ENCODE results near the gene COPS8. TPM values are rescaled to one million over a fixed set of nuclear protein-coding genes. Genes with fewer than 3 reads are reported as not detected.

The COPS8 gene
- total and polyA plus RNA-seq, 2 experiments from 2014 or later: 120 to 130 TPM

DNA sequence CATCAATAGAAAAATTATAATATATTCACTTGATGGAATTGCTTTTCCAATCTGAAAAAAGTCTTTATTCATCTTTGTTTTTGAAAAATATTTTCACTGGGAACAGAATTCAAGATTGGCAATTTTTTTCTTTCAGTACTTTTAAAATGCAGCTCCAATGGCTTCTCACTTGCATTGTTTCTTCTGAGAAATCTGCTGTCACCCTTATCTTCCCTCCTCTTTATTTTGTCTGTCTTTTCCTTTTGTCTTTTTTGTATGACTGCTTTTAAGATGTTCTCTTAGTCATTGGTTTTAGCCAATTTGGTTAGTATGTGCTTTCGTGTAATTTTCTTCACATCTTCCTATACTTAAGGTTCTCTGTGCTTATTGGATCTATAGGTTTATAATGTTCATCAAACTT lies 37.1 kb upstream of the COPS8 start:
- no peaks in the 10 kb centered on the region for H4K20me1 ChIP-seq (replicated peaks; ENCODE audit: insufficient read depth)
- H3K4me1 ChIP-seq (ENCODE audit: insufficient read depth): no peaks in the 10 kb centered on the region
- H3K27me3 ChIP-seq (ENCODE audit: insufficient read depth): no peaks in the 10 kb centered on the region
- peaks cover 11% of the 10 kb centered on the region; the same call in 2 of the 3 replicates for H3K36me3 Mint-ChIP-seq (ENCODE audit: low read depth)
- H3K27ac Mint-ChIP-seq: no peak overlapping the region
- 0 out of 2 replicates have a peak, but pooled peaks cover 3% of the 10 kb centered on the region for H3K9me2 ChIP-seq (ENCODE audit: insufficient read depth)
- no peak overlapping the region for H2AFZ ChIP-seq
- peaks cover 24% of the 10 kb centered on the region for H3K9me3 Mint-ChIP-seq
- no peak overlapping the region for H3K4me3 Mint-ChIP-seq
- no peaks in the 10 kb centered on the region for H3K36me3 ChIP-seq (ENCODE audit: insufficient read depth)
- ATAC-seq: no peak
- H3K4me2 ChIP-seq: no peak overlapping the region
- H3F3A ChIP-seq (replicated peaks; ENCODE audit: low read depth): no peaks in the 10 kb centered on the region
- H3K27me3 Mint-ChIP-seq (ENCODE audit: insufficient read depth, low read depth, poor library complexity): peaks cover 1% of the 10 kb centered on the region
- no peaks in the 10 kb centered on the region for H3K4me1 Mint-ChIP-seq
- H3K79me2 ChIP-seq (replicated peaks; ENCODE audit: insufficient read depth): no peaks in the 10 kb centered on the region
- no peak for DNase-seq (ENCODE audit: low spot score)
- H3K4me3 ChIP-seq: no peak overlapping the region
- no peak for TF ChIP-seq ZNF114 (CRISPR knock-in tag; IDR thresholded peaks at IDR 0.05)
- no peak for TF ChIP-seq EZH2phosphoT487 (IDR thresholded peaks at IDR 0.05; ENCODE audit: unreplicated experiment)
- no peak for TF ChIP-seq JUNB (IDR thresholded peaks at IDR 0.05; ENCODE audit: unreplicated experiment)
- no peak for TF ChIP-seq EZH2 (IDR thresholded peaks at IDR 0.05; ENCODE audit: low read depth, unreplicated experiment)
- TF ChIP-seq STAT1 (IDR thresholded peaks at IDR 0.05; ENCODE audit: unreplicated experiment): no peak
- TF ChIP-seq, protein P1, sequence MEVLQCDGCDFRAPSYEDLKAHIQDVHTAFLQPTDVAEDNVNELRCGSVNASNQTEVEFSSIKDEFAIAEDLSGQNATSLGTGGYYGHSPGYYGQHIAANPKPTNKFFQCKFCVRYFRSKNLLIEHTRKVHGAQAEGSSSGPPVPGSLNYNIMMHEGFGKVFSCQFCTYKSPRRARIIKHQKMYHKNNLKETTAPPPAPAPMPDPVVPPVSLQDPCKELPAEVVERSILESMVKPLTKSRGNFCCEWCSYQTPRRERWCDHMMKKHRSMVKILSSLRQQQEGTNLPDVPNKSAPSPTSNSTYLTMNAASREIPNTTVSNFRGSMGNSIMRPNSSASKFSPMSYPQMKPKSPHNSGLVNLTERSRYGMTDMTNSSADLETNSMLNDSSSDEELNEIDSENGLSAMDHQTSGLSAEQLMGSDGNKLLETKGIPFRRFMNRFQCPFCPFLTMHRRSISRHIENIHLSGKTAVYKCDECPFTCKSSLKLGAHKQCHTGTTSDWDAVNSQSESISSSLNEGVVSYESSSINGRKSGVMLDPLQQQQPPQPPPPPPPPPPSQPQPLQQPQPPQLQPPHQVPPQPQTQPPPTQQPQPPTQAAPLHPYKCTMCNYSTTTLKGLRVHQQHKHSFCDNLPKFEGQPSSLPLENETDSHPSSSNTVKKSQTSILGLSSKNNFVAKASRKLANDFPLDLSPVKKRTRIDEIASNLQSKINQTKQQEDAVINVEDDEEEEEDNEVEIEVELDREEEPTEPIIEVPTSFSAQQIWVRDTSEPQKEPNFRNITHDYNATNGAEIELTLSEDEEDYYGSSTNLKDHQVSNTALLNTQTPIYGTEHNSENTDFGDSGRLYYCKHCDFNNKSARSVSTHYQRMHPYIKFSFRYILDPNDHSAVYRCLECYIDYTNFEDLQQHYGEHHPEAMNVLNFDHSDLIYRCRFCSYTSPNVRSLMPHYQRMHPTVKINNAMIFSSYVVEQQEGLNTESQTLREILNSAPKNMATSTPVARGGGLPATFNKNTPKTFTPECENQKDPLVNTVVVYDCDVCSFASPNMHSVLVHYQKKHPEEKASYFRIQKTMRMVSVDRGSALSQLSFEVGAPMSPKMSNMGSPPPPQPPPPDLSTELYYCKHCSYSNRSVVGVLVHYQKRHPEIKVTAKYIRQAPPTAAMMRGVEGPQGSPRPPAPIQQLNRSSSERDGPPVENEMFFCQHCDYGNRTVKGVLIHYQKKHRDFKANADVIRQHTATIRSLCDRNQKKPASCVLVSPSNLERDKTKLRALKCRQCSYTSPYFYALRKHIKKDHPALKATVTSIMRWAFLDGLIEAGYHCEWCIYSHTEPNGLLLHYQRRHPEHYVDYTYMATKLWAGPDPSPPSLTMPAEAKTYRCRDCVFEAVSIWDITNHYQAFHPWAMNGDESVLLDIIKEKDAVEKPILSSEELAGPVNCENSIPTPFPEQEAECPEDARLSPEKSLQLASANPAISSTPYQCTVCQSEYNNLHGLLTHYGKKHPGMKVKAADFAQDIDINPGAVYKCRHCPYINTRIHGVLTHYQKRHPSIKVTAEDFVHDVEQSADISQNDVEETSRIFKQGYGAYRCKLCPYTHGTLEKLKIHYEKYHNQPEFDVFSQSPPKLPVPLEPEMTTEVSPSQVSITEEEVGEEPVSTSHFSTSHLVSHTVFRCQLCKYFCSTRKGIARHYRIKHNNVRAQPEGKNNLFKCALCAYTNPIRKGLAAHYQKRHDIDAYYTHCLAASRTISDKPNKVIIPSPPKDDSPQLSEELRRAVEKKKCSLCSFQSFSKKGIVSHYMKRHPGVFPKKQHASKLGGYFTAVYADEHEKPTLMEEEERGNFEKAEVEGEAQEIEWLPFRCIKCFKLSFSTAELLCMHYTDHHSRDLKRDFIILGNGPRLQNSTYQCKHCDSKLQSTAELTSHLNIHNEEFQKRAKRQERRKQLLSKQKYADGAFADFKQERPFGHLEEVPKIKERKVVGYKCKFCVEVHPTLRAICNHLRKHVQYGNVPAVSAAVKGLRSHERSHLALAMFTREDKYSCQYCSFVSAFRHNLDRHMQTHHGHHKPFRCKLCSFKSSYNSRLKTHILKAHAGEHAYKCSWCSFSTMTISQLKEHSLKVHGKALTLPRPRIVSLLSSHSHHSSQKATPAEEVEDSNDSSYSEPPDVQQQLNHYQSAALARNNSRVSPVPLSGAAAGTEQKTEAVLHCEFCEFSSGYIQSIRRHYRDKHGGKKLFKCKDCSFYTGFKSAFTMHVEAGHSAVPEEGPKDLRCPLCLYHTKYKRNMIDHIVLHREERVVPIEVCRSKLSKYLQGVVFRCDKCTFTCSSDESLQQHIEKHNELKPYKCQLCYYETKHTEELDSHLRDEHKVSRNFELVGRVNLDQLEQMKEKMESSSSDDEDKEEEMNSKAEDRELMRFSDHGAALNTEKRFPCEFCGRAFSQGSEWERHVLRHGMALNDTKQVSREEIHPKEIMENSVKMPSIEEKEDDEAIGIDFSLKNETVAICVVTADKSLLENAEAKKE (CRISPR knock-in tag; IDR thresholded peaks at IDR 0.05): no peak
- TF ChIP-seq, protein P2, sequence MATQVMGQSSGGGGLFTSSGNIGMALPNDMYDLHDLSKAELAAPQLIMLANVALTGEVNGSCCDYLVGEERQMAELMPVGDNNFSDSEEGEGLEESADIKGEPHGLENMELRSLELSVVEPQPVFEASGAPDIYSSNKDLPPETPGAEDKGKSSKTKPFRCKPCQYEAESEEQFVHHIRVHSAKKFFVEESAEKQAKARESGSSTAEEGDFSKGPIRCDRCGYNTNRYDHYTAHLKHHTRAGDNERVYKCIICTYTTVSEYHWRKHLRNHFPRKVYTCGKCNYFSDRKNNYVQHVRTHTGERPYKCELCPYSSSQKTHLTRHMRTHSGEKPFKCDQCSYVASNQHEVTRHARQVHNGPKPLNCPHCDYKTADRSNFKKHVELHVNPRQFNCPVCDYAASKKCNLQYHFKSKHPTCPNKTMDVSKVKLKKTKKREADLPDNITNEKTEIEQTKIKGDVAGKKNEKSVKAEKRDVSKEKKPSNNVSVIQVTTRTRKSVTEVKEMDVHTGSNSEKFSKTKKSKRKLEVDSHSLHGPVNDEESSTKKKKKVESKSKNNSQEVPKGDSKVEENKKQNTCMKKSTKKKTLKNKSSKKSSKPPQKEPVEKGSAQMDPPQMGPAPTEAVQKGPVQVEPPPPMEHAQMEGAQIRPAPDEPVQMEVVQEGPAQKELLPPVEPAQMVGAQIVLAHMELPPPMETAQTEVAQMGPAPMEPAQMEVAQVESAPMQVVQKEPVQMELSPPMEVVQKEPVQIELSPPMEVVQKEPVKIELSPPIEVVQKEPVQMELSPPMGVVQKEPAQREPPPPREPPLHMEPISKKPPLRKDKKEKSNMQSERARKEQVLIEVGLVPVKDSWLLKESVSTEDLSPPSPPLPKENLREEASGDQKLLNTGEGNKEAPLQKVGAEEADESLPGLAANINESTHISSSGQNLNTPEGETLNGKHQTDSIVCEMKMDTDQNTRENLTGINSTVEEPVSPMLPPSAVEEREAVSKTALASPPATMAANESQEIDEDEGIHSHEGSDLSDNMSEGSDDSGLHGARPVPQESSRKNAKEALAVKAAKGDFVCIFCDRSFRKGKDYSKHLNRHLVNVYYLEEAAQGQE (IDR thresholded peaks at IDR 0.05; ENCODE audit: unreplicated experiment): no peak
- no peak for TF ChIP-seq ZNF331 (CRISPR knock-in tag; IDR thresholded peaks at IDR 0.05; ENCODE audit: low read depth)
- TF ChIP-seq, protein P3, sequence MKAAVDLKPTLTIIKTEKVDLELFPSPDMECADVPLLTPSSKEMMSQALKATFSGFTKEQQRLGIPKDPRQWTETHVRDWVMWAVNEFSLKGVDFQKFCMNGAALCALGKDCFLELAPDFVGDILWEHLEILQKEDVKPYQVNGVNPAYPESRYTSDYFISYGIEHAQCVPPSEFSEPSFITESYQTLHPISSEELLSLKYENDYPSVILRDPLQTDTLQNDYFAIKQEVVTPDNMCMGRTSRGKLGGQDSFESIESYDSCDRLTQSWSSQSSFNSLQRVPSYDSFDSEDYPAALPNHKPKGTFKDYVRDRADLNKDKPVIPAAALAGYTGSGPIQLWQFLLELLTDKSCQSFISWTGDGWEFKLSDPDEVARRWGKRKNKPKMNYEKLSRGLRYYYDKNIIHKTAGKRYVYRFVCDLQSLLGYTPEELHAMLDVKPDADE (IDR thresholded peaks at IDR 0.05): no peak
- TF ChIP-seq CREB1 (CRISPR knock-in tag; IDR thresholded peaks at IDR 0.05; ENCODE audit: low read depth): no peak
- no peak overlapping the region for H3K27ac ChIP-seq (ENCODE audit: low read depth)

All from GM23338 (cell line).